ENCODE data around the gene SLC1A7.

DNA sequence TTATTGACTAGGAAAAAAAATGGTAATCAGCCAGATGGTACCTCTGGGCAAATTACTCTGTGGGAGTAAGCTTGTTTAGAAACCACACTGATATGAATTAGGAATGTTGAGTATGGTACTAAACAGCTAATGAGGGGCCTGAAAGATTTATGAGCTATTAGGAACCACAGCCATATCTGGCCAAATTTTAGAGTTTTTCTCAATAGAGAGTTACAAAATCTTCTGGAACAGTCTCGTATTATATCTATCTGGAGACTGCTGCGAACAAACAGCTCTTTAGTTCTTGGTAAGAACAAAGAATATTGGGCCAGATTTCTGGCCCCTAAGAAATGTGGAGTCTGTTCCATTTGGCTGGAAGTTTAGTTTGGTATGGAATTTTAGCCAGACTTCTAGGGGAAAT, 85.3 kb downstream of the SLC1A7 start:
- TF ChIP-seq, protein P1, sequence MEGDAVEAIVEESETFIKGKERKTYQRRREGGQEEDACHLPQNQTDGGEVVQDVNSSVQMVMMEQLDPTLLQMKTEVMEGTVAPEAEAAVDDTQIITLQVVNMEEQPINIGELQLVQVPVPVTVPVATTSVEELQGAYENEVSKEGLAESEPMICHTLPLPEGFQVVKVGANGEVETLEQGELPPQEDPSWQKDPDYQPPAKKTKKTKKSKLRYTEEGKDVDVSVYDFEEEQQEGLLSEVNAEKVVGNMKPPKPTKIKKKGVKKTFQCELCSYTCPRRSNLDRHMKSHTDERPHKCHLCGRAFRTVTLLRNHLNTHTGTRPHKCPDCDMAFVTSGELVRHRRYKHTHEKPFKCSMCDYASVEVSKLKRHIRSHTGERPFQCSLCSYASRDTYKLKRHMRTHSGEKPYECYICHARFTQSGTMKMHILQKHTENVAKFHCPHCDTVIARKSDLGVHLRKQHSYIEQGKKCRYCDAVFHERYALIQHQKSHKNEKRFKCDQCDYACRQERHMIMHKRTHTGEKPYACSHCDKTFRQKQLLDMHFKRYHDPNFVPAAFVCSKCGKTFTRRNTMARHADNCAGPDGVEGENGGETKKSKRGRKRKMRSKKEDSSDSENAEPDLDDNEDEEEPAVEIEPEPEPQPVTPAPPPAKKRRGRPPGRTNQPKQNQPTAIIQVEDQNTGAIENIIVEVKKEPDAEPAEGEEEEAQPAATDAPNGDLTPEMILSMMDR (IDR thresholded peaks at IDR 0.05; ENCODE audit: low read depth, low read length, poor library complexity, severe bottlenecking), result no peak
- no peak for TF ChIP-seq EZH2phosphoT487 (IDR thresholded peaks at IDR 0.05; ENCODE audit: borderline replicate concordance, low read length)
